ENCODE data around the gene CDK5. TPM values are rescaled to one million over a fixed set of nuclear protein-coding genes. Genes with fewer than 3 reads are reported as not detected.

The CDK5 gene
- total RNA-seq, 2 experiments from 2014 or later: 3.1 to 3.5 TPM

GRCh38 chr7:151047976-151048815 is 9.5 kb downstream of the CDK5 start, which contains the start of gene ASIC3:
TSS of gene ASIC3 (plus strand) at chr7:151048531. CDS start at chr7:151048886, 355 bp downstream.
- ChIA-PET CTCF (no interaction called here), POLR2A (no interaction called here)
- Histone ChIP-seq H3K27ac (ENCODE audit: low read depth in 1 of 2, low read length in 2 of 2) (no peak within 1 kb of the TSS), H3K36me3 (ENCODE audit: insufficient read depth, low read length) (peaks cover 7% of the 10 kb centered on the region), H3K4me3 (ENCODE audit: low read length) (no peak within 1 kb of the TSS), H3K27me3 (ENCODE audit: control insufficient read depth in 1 of 2, insufficient read depth in 2 of 2, low read length in 2 of 2) (no peaks in the 10 kb centered on the region), H3K4me1 (ENCODE audit: insufficient read depth, low read length) (peaks cover 20% of the 10 kb centered on the region), H3K9me3 (ENCODE audit: control insufficient read depth in 1 of 2, insufficient read depth in 1 of 2, low read length in 2 of 2) (no peaks in the 10 kb centered on the region)
- Mint-ChIP-seq H3K36me3 (ENCODE audit: low read depth) (peaks cover 20% of the 10 kb centered on the region), H3K4me3 (no peak within 1 kb of the TSS), H3K4me1 (ENCODE audit: low read depth) (peaks cover 7% of the 10 kb centered on the region), H3K27ac (no peak within 1 kb of the TSS), H3K9me3 (no peaks in the 10 kb centered on the region), H3K27me3 (no peaks in the 10 kb centered on the region)
- no peak for ATAC-seq (ENCODE audit: poor library complexity)
- TF ChIP-seq CTCF (IDR thresholded peaks at IDR 0.05): no peak
- intact Hi-C loops (cut with DNase I, micrococcal nuclease): no loop called here
- no peak for DNase-seq

DNA sequence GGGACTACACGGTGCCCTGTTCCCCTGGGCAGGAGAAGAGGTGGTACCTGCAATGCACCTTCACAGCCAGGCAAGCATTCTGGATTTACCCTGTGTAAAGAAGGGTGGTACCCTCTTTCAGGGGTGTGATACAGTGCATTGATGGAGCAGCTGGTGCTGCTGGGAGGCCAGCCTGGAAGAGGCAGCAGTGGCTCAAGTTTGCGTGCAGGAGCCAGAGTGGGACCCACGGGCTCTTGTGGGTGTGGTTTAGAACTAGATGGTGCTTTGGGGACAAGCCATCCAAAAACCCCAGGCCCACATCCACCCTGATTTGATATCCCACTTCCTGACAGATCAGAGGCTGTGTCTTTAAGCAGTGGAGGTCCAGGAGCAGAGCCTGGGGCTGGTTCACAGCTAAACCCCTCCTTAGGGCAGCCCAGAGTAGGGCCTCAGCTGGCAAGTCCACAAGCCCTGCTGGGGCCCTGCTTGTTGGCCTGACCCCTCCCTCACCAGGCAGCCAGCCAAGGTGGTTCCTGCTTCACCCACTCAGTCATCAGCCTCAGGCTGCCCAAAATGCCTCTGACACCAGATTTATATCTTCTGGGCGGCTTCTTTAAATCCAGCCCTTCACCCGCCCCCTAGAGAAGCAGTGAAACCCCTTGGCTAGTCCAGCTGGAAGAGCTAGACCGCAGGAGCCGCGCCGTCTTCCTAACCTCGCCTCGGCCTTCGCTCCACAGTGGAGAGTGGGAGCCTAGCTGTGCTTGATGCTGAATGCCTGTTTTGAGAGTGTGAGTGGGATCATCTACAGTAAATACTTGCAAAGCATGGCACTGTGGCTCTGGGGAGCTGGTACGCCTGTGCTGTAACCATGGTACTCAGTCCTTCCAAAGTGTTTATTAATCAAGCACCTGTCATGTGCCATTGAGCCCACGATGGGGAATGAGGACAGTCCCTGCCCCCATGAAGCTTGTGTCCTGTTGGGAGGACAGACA is 10.8 kb downstream of the CDK5 start:
- Mint-ChIP-seq H3K36me3 (ENCODE audit: low read depth) (peaks cover 20% of the 10 kb centered on the region), H3K9me3 (no peaks in the 10 kb centered on the region), H3K27me3 (no peaks in the 10 kb centered on the region), H3K4me3 (no peak overlapping the region), H3K4me1 (ENCODE audit: low read depth) (no peaks in the 10 kb centered on the region), H3K27ac (no peak overlapping the region)
- TF ChIP-seq CTCF (IDR thresholded peaks at IDR 0.05): no peak
- H3K4me3 ChIP-seq (ENCODE audit: low read length): no peak overlapping the region
- H3K27ac ChIP-seq (ENCODE audit: low read depth in 1 of 2, low read length in 2 of 2): no peak overlapping the region
- no peak for DNase-seq
- peaks cover 13% of the 10 kb centered on the region for H3K4me1 ChIP-seq (ENCODE audit: insufficient read depth, low read length)
- intact Hi-C loops (cut with DNase I, micrococcal nuclease): no loop called here
- peaks cover 18% of the 10 kb centered on the region for H3K36me3 ChIP-seq (ENCODE audit: insufficient read depth, low read length)
- no peaks in the 10 kb centered on the region for H3K27me3 ChIP-seq (ENCODE audit: control insufficient read depth in 1 of 2, insufficient read depth in 2 of 2, low read length in 2 of 2)
- ChIA-PET POLR2A (no interaction called here), CTCF (no interaction called here)
- no peaks in the 10 kb centered on the region for H3K9me3 ChIP-seq (ENCODE audit: control insufficient read depth in 1 of 2, insufficient read depth in 1 of 2, low read length in 2 of 2)
- ATAC-seq (ENCODE audit: poor library complexity): no peak

- Mint-ChIP-seq H3K36me3 (ENCODE audit: low read depth) (peaks cover 20% of the 10 kb centered on the region), H3K27ac (no peak overlapping the region), H3K4me1 (ENCODE audit: low read depth) (no peaks in the 10 kb centered on the region), H3K4me3 (no peak overlapping the region), H3K9me3 (no peaks in the 10 kb centered on the region), H3K27me3 (no peaks in the 10 kb centered on the region)
- ChIA-PET CTCF (no interaction called here), POLR2A (no interaction called here)
- no peak overlapping the region for H3K27ac ChIP-seq (ENCODE audit: low read depth in 1 of 2, low read length in 2 of 2)
- H3K4me1 ChIP-seq (ENCODE audit: insufficient read depth, low read length): peaks cover 4% of the 10 kb centered on the region
- DNase-seq (no peak), ATAC-seq (ENCODE audit: poor library complexity) (no peak)
- peaks cover 18% of the 10 kb centered on the region for H3K36me3 ChIP-seq (ENCODE audit: insufficient read depth, low read length)
- intact Hi-C loops (cut with DNase I, micrococcal nuclease): no loop called here
- H3K9me3 ChIP-seq (ENCODE audit: control insufficient read depth in 1 of 2, insufficient read depth in 1 of 2, low read length in 2 of 2): no peaks in the 10 kb centered on the region
- H3K27me3 ChIP-seq (ENCODE audit: control insufficient read depth in 1 of 2, insufficient read depth in 2 of 2, low read length in 2 of 2): no peaks in the 10 kb centered on the region
- TF ChIP-seq CTCF (IDR thresholded peaks at IDR 0.05): no peak
- no peak overlapping the region for H3K4me3 ChIP-seq (ENCODE audit: low read length)
Measured at GRCh38 chr7:151045967-151046366, 11.7 kb downstream of the CDK5 start.
